Measurements from ENCODE around the gene KRT8. TPM values are rescaled to one million over a fixed set of nuclear protein-coding genes. Genes with fewer than 3 reads are reported as not detected.

Gene KRT8
- total and polyA plus RNA-seq, 10 of the 15 experiments (the other 5 are each of a cell fraction or from before 2014, with no cell fraction given), result 0.11 to 5.6 (median 0.37) TPM; not detected in 1

GRCh38 chr12:52950553-52950952, 45.7 kb upstream of the KRT8 start (continued):
- TF ChIP-seq PAX8 (IDR thresholded peaks at IDR 0.05), result no peak

GRCh38 chr12:52949413-52950331, 44.8 kb upstream of the KRT8 start:
- no peaks in the 10 kb centered on the region for H3K79me2 ChIP-seq (ENCODE audit: control insufficient read depth, insufficient read depth, low read length)
- H2AFZ ChIP-seq (ENCODE audit: control insufficient read depth, low read depth, low read length), result no peak overlapping the region
- in situ Hi-C loops (cut with MboI) (no loop called here), intact Hi-C loops (cut with micrococcal nuclease; ENCODE audit: unreplicated experiment) (no loop called here)
- no TSS peak for BruUV-seq (replicated peaks)
- no peak for ATAC-seq
- no peak for FAIRE-seq
- no peak overlapping the region for H3K27ac ChIP-seq (ENCODE audit: control insufficient read depth, insufficient read depth)
- H3K36me3 ChIP-seq (ENCODE audit: control insufficient read depth in 2 of 2, insufficient read depth in 2 of 2, low read length in 1 of 2), result no peaks in the 10 kb centered on the region
- SMC1A ChIA-PET (ENCODE audit: uncharacterized antibody, unreplicated experiment), result interaction anchor here (2.4 kb wide), 1 partner anchor 65 kb away, joined by 14 read pairs; no protein-coding TSS in a partner anchor
- no peaks in the 10 kb centered on the region for H4K20me1 ChIP-seq (ENCODE audit: control insufficient read depth, insufficient read depth)
- POLR2A ChIA-PET, result no interaction called here
- 31% methylated on average over 13 of the region's 13 CpGs for whole genome bisulfite sequencing (ENCODE audit: insufficient coverage, insufficient replicate concordance, low lambda C conversion rate, missing lambda C conversion rate)
- RAD21 ChIA-PET (ENCODE audit: unreplicated experiment), result no interaction called here
- DNase-seq (ENCODE audit: low read depth, low spot score), result no peak
- CTCF ChIA-PET, result interaction anchor here (1.1 kb wide), 1 partner anchor 65 kb away, joined by 4 read pairs; no protein-coding TSS in a partner anchor
- H3K27me3 ChIP-seq (replicated peaks in 1 of 2; ENCODE audit: control insufficient read depth in 2 of 2, insufficient read depth in 2 of 2, low read length in 1 of 2), result peaks cover 4% of the 10 kb centered on the region in 2 experiments; a peak in 3 of 4 replicates
- no peak overlapping the region for H3K9ac ChIP-seq (ENCODE audit: control insufficient read depth, insufficient read depth, low read length)
- no peaks in the 10 kb centered on the region for H3K9me3 ChIP-seq (replicated peaks; ENCODE audit: control insufficient read depth, insufficient read depth, low read length)
- H3K4me2 ChIP-seq (ENCODE audit: control insufficient read depth, insufficient read depth), result no peak overlapping the region; the same call in 1 of the 2 replicates
- TF ChIP-seq TCF12 (IDR thresholded peaks at IDR 0.05; ENCODE audit: low read depth, low read length) (peak; percentile 24; the same call in 1 of the 2 replicates), CHD4 (IDR thresholded peaks at IDR 0.05) (no peak)
- H3K4me3 ChIP-seq, result no peak overlapping the region
- H3K4me1 ChIP-seq (ENCODE audit: control insufficient read depth, insufficient read depth, low read length), result no peaks in the 10 kb centered on the region

Data from GM12878 (cell line).